Activated CD8-positive, alpha-beta memory T cell treated with anti-CD3 and anti-CD28 coated beads, Interleukin-2, amount 10 ng/mL, durations not matched to agents 7 days and 5 days (primary cell): ENCODE measurements around the gene GRWD1. TPM values are rescaled to one million over a fixed set of nuclear protein-coding genes. Genes with fewer than 3 reads are reported as not detected.

Source experiments
- ATAC-seq: fragments of 150-1000 bp; cut with Tn5 transposase; one replicate; pipeline ENCODE4 v1.10.0; 2021; ENCODE audit warnings: moderate library complexity
- CTCF ChIA-PET: fragments of 350-600 bp; sonication (Branson Sonifier 250); formaldehyde crosslinking; loops from one replicate; lab custom pipeline; 2021; ENCODE audit warnings: antibody characterized with exemption; lab: Charles Lee
- DNase-seq: peaks from one replicate; pipeline ENCODE4 v3.0.0-alpha.2; 2020
- H3K27ac Mint-ChIP-seq: one replicate; pipeline ENCODE4 v1.8.0; 2021; ENCODE audit warnings: mild to moderate bottlenecking, mixed read lengths
- H3K27me3 Mint-ChIP-seq: one replicate; pipeline ENCODE4 v1.8.0; 2021; ENCODE audit warnings: mixed read lengths
- H3K36me3 Mint-ChIP-seq: one replicate; pipeline ENCODE4 v1.8.0; 2021; ENCODE audit warnings: mild to moderate bottlenecking, mixed read lengths
- H3K4me1 Mint-ChIP-seq: one replicate; pipeline ENCODE4 v1.8.0; 2021; ENCODE audit warnings: mixed read lengths
- H3K4me3 Mint-ChIP-seq: one replicate; pipeline ENCODE4 v1.8.0; 2021; ENCODE audit warnings: mild to moderate bottlenecking, moderate library complexity, mixed read lengths
- H3K9me3 Mint-ChIP-seq: one replicate; pipeline ENCODE4 v1.8.0; 2022; ENCODE audit warnings: low read depth, mixed read lengths
- total RNA-seq, 2 experiments: library from RNA; stranded (reverse); gene quantifications; one replicate each; pipeline ENCODE4 v1.2.3, GENCODE V29; 2021

Gene GRWD1
- total RNA-seq, 2 experiments from 2014 or later, result 37.9 to 58.7 TPM

DNA sequence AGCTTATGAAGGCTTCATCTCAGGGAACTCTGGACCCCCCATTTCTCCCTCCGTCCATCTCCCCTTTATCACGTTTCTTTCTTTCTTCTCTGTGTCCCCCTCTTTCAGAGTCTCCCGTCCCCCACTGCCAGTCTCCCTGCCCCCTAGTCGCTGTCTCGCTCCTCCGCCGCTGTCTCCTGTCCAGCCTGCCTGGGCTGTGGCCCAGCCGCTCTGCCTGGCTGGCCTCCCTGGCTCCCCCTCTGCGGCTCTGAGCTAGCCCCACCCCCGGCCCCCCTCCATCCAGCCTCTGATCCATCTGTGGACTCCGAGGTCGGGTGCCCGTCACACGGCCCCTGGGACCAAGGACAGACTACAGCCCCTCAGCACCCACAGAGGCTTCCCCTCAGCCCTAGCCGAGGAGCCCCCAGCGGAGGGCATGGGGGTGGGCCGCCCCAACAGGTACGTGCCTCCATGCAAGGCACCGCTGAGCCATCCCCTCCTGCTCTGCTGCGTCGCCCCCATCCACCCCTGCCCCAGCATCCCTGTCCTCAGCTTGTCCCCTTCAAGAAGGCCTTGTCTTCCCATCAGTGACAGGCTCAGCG lies 8.5 kb downstream of the GRWD1 start:
- CTCF ChIA-PET, result no interaction called here
- Mint-ChIP-seq H3K4me1 (peaks cover 7% of the 10 kb centered on the region), H3K4me3 (no peak overlapping the region), H3K36me3 (peaks cover 20% of the 10 kb centered on the region), H3K9me3 (no peaks in the 10 kb centered on the region), H3K27ac (no peak overlapping the region), H3K27me3 (no peaks in the 10 kb centered on the region)
- ATAC-seq, result no peak
- DNase-seq, result no peak

DNA sequence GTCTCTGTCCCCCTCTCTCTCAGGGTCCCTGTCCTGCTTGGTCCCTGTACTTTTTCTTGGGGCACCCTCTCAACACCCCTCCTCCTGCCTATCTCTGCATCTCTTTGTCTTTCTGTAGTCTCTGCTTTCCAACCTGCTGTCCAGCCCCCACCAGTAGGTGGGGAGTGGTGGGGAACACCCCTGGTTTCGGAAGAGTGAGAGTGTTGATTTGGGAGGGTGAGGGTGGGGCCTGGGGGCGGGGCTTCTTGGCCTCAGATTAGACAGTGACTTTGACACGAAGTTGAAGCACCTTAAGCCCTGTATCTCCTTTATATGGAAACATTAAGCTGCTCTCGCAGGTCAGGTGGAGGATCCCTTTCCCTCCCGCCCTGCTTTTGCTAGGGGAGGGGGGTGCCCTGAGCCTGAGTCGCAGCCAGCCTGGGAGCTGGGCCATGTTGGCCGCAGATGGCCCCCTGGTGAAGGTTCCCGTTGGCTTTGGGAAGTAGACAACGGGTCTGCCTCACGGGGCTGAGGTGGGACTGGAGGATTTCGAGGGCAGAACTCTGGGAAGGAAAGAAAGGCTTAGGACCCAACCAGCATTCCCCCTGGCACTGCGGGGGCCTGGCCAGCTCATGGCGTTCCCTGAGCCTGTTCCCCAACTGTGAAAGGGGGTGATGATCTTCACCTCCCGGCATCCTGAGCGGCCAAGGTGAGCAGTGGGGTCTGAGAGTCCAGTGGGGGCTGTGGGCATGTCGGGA lies 9.6 kb downstream of the GRWD1 start, which contains the start of gene KCNJ14:
Gene KCNJ14, plus strand, starts transcription at position 404 of the 737 bp plus-strand sequence. CDS start 6,151 bp downstream, outside the sequence.
- Mint-ChIP-seq H3K4me1 (peaks cover 7% of the 10 kb centered on the region), H3K9me3 (no peaks in the 10 kb centered on the region), H3K27me3 (no peaks in the 10 kb centered on the region), H3K4me3 (no peak within 1 kb of the TSS), H3K36me3 (peaks cover 18% of the 10 kb centered on the region), H3K27ac (no peak within 1 kb of the TSS)
- CTCF ChIA-PET, result no interaction called here
- no peak for DNase-seq
- ATAC-seq, result no peak

DNA sequence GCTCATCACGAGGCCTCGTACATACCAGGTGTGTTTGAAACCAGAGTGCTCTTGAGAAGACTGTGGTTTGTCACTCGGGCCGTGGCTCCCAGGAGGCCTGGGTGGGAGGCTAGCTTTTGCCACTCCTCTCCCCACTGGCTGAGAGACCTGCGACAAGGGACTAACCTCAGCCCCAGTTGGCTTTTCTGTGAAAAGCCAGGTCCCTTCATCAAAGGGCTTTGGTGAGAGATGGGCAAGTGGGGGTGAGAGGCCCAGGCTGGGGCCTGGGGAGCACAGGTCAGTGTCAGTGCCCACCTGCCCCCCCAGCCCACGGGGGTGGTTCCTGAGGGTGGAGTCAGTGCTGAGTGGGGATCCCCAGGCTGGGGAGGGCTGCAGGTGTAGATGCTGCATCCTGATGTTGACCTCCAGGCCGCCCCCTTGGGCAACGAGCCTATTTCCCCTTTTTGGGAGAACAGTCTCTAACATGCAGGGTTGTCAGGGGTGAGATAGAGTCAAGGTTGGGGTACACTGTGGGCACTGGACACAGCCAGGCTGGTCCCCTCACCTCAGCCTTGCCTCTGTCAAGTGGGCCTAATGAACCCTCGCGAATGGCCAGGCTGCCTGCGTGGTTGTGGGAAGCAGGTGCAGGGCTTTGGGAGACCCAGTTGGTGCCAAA lies 10.3 kb downstream of the GRWD1 start:
- H3K27ac Mint-ChIP-seq, result no peak overlapping the region
- H3K4me1 Mint-ChIP-seq, result peaks cover 7% of the 10 kb centered on the region
- DNase-seq, result no peak
- CTCF ChIA-PET, result no interaction called here
- no peaks in the 10 kb centered on the region for H3K27me3 Mint-ChIP-seq
- H3K9me3 Mint-ChIP-seq, result no peaks in the 10 kb centered on the region
- H3K4me3 Mint-ChIP-seq, result no peak overlapping the region
- H3K36me3 Mint-ChIP-seq, result peaks cover 17% of the 10 kb centered on the region
- no peak for ATAC-seq

GRCh38 chr19:48456864-48457263 lies 11.1 kb downstream of the GRWD1 start:
- Mint-ChIP-seq H3K9me3 (no peaks in the 10 kb centered on the region), H3K27ac (no peak overlapping the region), H3K4me1 (peaks cover 7% of the 10 kb centered on the region), H3K4me3 (no peak overlapping the region), H3K27me3 (no peaks in the 10 kb centered on the region), H3K36me3 (peaks cover 15% of the 10 kb centered on the region)
- ATAC-seq (no peak), DNase-seq (no peak)
- CTCF ChIA-PET, result no interaction called here

- CTCF ChIA-PET, result interaction anchor here (1.0 kb wide), 1 partner anchor 48 kb away, joined by 3 read pairs; no protein-coding TSS in a partner anchor
- H3K27ac Mint-ChIP-seq, result no peak overlapping the region
Observed at GRCh38 chr19:48458016-48458415, 12.2 kb downstream of the GRWD1 start.

DNA sequence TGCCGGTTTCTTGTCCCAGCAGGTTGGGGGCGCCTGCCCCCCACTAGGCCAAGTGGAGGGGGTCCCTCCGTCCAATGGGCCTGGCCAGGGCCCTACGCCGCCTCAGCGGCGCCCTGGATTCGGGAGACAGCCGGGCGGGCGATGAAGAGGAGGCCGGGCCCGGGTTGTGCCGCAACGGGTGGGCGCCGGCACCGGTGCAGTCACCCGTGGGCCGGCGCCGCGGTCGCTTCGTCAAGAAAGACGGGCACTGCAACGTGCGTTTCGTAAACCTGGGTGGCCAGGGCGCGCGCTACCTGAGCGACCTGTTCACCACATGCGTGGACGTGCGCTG lies 15.8 kb downstream of the GRWD1 start:
- DNase-seq (no peak), ATAC-seq (no peak)
- peaks cover 15% of the 10 kb centered on the region for H3K4me1 Mint-ChIP-seq
- CTCF ChIA-PET, result interaction anchor here (0.6 kb wide), 1 partner anchor 116 kb away, joined by 3 read pairs; no protein-coding TSS in a partner anchor
- peaks cover 1% of the 10 kb centered on the region for H3K36me3 Mint-ChIP-seq
- no peak overlapping the region for H3K4me3 Mint-ChIP-seq
- no peaks in the 10 kb centered on the region for H3K27me3 Mint-ChIP-seq
- H3K27ac Mint-ChIP-seq, result no peak overlapping the region
- H3K9me3 Mint-ChIP-seq, result no peaks in the 10 kb centered on the region

More at GRCh38 chr19:48458016-48458415, 12.2 kb downstream of the GRWD1 start:
- no peaks in the 10 kb centered on the region for H3K9me3 Mint-ChIP-seq
- H3K36me3 Mint-ChIP-seq, result peaks cover 11% of the 10 kb centered on the region
- peaks cover 7% of the 10 kb centered on the region for H3K4me1 Mint-ChIP-seq
- H3K27me3 Mint-ChIP-seq, result no peaks in the 10 kb centered on the region
- no peak for ATAC-seq
- no peak overlapping the region for H3K4me3 Mint-ChIP-seq
- no peak for DNase-seq

- ATAC-seq, result no peak
- no peak overlapping the region for H3K27ac Mint-ChIP-seq
- H3K4me1 Mint-ChIP-seq, result peaks cover 15% of the 10 kb centered on the region
- no peak for DNase-seq
- no peaks in the 10 kb centered on the region for H3K27me3 Mint-ChIP-seq
- H3K9me3 Mint-ChIP-seq, result no peaks in the 10 kb centered on the region
- CTCF ChIA-PET, result interaction anchor here (0.6 to 1.5 kb wide), 2 partner anchors 28 to 116 kb away, joined by 3 to 4 read pairs; no protein-coding TSS in a partner anchor
- no peak overlapping the region for H3K4me3 Mint-ChIP-seq
- peaks cover 1% of the 10 kb centered on the region for H3K36me3 Mint-ChIP-seq
Observed at GRCh38 chr19:48461982-48462655, 16.3 kb downstream of the GRWD1 start.

DNA sequence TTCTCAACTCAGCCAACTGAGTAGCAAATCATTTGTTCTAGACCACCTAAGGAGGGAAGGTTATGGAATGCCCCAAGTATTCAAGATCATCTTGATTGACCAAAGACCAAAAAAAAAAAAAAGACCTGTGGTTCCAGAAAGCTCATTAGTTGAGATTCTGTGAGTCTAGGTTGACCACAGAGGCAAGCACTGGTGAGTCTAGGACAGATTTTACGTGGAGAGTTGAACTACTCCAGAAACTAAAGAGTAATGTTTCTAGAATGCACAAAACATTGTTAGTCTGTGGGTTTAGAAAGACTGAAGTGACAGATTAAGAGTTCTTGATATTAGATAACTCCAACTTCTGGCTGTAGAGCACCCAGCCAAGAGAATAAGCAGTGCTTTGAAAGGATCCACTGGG lies 19.4 kb downstream of the GRWD1 start:
- Mint-ChIP-seq H3K4me3 (no peak overlapping the region), H3K36me3 (peaks cover 1% of the 10 kb centered on the region), H3K9me3 (no peaks in the 10 kb centered on the region), H3K27ac (no peak overlapping the region), H3K4me1 (peaks cover 30% of the 10 kb centered on the region), H3K27me3 (no peaks in the 10 kb centered on the region)
- no peak for DNase-seq
- CTCF ChIA-PET, result no interaction called here
- no peak for ATAC-seq

DNA sequence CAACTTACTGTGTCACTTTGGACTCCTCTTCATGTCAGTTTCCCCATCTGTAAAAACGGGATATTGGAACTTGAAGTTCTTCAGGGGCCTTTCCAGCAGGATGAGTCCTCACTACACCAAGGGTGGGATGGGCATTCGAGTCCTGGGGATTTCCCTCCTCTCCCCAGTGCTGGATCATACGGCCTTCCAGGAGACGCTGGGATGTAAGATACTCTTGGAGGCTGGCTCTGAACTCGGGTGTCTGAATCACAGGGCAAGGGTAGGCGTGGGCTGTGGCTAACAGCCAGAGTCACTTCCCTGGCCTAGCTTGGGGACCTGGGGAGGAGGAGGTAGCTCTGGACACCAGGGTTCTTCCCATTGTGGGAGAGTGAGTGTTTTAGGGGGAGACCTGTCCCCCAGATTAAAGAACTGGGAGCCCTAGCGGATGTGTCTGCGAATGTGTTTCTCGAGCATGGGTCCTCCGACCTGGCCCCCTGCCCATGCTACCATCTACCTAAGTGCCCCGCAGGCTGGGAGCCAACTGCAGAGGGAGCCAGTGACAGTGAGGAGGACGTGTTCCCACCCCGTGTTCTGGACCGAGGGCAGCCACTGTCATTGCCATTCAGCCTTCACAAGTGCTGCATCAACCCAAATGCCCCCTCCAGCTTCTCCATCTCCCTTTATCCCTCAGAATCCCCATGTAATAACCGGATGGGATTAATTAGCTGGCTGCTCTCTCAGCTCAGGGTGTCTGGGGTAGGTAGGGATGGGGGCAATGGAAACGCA lies 21.0 kb downstream of the GRWD1 start:
- Mint-ChIP-seq H3K27ac (no peak overlapping the region), H3K27me3 (no peaks in the 10 kb centered on the region), H3K4me3 (no peak overlapping the region), H3K9me3 (no peaks in the 10 kb centered on the region), H3K4me1 (peaks cover 35% of the 10 kb centered on the region), H3K36me3 (peaks cover 3% of the 10 kb centered on the region)
- ATAC-seq (no peak), DNase-seq (no peak)
- CTCF ChIA-PET, result interaction anchor here (1.3 to 2.6 kb wide), 2 partner anchors 17 to 23 kb away, joined by 3 to 8 read pairs; no protein-coding TSS in a partner anchor

DNA sequence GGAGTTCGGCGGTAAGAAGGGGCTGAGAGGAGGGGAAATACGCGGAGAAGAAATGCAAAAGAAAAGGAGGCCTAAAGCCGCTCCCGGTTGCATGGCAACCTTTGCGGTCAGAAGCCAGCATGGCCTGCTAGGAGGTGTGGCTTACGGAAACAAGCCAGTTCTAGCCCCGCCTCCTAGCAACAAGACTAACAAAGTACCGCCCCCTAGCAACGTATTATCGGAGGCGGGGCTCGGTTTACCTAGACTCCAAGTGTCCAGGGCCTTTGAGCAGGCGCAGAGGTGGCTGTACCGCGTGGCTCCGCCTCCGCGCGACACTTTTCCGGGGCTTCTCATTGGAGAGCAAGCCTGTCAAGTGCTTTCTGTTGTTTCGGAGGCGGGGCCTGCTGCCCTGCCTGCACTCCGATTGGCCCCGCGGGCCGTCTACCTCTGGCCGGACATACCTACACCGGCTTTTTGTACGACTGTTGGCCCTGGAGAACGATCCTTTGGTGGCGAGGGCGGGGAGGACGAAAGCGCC lies 23.0 kb downstream of the GRWD1 start:
- CTCF ChIA-PET, result no interaction called here
- no peaks in the 10 kb centered on the region for H3K9me3 Mint-ChIP-seq
- H3K4me1 Mint-ChIP-seq, result peaks cover 33% of the 10 kb centered on the region
- peak overlapping the region; percentile 83 for H3K4me3 Mint-ChIP-seq
- DNase-seq (peak; percentile 100), ATAC-seq (peak; percentile 94)
- no peaks in the 10 kb centered on the region for H3K27me3 Mint-ChIP-seq
- H3K27ac Mint-ChIP-seq, result peak overlapping the region; percentile 86
- H3K36me3 Mint-ChIP-seq, result peaks cover 9% of the 10 kb centered on the region

- peak; percentile 84 for DNase-seq
- peaks cover 11% of the 10 kb centered on the region for H3K36me3 Mint-ChIP-seq
- peak within 1 kb of the TSS; percentile 86 for H3K27ac Mint-ChIP-seq
- H3K4me3 Mint-ChIP-seq, result peak within 1 kb of the TSS; percentile 83
- H3K27me3 Mint-ChIP-seq, result no peaks in the 10 kb centered on the region
- H3K9me3 Mint-ChIP-seq, result no peaks in the 10 kb centered on the region
- H3K4me1 Mint-ChIP-seq, result peaks cover 33% of the 10 kb centered on the region
- CTCF ChIA-PET, result interaction anchor here (0.7 to 1.2 kb wide), 6 partner anchors 12 to 155 kb away, joined by 3 to 4 read pairs (median 3); partner anchors contain the start of gene GRWD1
- peak; percentile 31 for ATAC-seq
Observed at GRCh38 chr19:48469289-48469881, 23.6 kb downstream of the GRWD1 start, which contains the start of gene CYTH2. CYTH2 (plus strand) TSS chr19:48469369; CDS start chr19:48469508, 139 bp downstream.
